A673 (cell line): ENCODE measurements around the gene INPP4B.

Source experiments
- CTCF ChIP-seq: fragments of 300-800, 200-600 bp; sonication (generic); conservative IDR thresholded peaks from 2 replicates; pipeline ENCODE4 v1.5.1; 2017; ENCODE audit warnings: low read depth, mild to moderate bottlenecking, antibody characterized with exemption, low read length, moderate library complexity, mixed read lengths
- EZH2 ChIP-seq: fragments of 200-600 bp; sonication (generic); IDR thresholded peaks from 2 replicates; pipeline ENCODE4 v1.6.1; 2017; ENCODE audit warnings: borderline replicate concordance, low read depth, mild to moderate bottlenecking, mixed read lengths, antibody characterized with exemption, low read length; ENCODE audit not compliant: poor library complexity, severe bottlenecking

GRCh38 chr4:142475663-142476062, 370.4 kb downstream of the INPP4B start:
- TF ChIP-seq CTCF = no peak
- no peak for TF ChIP-seq EZH2
